LoVo (cell line): ENCODE data around the gene FBXL15.
A peak's percentile ranks its signal among the peaks of the same experiment; 100 is the strongest.

ENCODE experiments used
- DNase-seq: peaks from one replicate; pipeline ENCODE4 v3.0.0-alpha.2; 2016; ENCODE audit warnings: low spot score

FBXL15 gene, protein sequence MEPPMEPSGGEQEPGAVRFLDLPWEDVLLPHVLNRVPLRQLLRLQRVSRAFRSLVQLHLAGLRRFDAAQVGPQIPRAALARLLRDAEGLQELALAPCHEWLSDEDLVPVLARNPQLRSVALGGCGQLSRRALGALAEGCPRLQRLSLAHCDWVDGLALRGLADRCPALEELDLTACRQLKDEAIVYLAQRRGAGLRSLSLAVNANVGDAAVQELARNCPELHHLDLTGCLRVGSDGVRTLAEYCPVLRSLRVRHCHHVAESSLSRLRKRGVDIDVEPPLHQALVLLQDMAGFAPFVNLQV

DNA sequence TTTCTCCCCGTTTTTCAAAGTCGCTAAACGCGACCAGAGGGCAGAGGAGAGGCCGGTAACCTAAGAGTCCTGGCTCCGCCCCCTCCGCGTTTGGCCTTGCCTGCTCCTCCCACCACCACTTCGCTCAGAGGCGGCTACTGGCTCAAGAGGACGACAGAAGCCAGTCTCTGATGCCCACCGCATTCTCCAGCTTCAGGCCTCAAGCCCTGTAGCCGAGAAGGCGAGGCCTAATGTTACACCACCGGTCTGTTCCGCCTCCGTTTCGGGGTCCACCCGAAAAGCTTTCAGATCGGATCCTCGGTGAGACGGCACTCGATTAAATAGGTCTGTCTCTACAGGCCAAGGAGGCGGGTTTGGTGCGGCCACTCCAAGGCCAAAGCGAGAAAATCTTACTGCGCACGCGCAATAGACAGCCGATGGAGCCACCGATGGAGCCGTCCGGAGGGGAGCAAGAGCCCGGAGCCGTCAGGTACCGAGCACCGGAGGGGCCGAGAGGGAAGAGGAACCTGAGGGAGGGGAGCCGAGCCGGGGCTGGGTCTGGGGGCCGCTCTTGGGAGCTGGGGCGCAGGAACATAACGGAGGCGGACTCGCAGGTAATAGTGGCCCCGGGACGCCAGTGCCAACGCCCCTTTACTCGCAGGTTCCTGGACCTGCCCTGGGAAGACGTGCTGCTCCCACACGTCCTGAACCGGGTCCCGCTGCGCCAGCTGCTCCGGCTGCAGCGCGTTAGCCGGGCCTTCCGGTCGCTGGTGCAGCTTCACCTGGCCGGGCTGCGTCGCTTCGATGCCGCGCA, at the start of gene FBXL15:
Gene FBXL15, plus strand, starts transcription at position 123 of the 793 bp plus-strand sequence. Its CDS starts 294 bp downstream, at position 417.
- peak; percentile 95 for DNase-seq

DNA sequence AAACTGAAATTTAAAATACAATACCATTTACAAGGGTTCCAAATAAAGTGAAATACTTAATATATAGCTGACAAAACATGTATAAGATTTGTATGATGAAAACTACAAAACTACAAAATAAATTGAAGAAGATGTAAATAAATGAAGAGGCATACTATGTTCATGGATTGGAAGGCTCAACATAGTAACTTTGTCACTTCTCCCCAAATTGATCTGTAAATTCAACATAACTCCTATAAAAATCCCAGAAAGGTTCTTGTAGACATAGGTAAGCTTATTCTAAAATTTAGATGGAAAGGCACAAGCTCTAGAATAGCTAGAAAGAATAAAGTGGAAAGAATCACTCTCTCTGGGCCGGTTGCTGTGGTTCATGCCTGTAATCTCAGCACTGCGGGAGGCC, 49.3 kb upstream of the FBXL15 start:
- DNase-seq = no peak

DNA sequence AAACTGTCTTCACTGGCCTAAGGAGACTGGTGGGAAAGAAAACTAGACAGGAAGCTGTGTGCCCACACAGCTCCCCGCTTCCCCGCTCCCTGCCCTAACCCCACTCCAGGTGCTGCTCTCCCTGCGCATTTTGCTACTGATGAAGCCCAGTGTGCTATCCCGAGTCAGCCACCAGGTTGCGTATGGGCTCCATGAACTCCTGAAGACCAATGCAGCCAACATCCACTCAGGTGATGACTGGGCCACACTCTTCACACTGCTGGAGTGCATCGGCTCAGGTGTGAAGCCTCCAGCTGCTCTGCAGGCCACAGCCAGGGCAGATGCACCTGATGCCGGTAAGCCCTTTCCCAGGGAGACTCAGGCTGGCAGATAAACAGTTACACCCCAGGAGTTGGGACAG, 45.4 kb upstream of the FBXL15 start:
- no peak for DNase-seq

DNA sequence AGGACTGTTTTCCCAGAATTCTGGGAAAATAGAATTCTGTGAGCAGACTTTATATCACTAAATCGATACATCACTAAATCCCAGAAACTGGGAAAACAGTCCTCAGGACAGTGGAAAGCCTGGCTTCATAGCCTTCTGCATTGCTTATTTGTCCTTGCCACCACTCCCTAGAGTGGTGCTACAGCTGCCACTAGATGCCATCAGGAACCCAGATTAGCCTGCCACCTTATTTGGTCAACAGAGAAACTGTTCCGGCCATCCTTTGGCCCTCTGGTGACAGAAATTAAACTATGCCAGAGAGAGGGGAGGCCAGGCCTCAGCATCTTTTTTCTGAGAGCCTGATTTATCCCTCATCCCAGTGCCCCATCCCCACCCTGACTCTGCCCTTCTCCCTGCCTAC, 44.8 kb upstream of the FBXL15 start:
- no peak for DNase-seq

DNA sequence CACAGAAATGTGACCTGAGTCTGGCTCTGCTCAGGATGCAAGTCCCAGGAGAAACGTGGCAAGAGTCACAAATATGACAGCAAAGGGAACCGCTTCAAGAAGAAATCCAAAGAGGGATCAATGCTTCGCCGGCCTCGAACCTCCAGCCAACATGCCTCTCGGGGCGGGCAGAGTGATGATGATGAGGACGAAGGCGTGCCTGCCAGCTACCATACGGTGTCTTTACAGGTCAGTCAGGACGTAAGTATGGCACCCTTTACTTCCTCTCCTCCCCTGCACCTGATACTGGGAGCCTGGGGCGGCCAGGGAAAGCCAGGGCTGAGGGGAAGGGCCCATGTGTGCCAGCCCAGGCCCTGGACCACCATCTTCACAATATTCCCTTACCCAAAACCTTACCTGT, 43.7 kb upstream of the FBXL15 start:
- DNase-seq = no peak

DNA sequence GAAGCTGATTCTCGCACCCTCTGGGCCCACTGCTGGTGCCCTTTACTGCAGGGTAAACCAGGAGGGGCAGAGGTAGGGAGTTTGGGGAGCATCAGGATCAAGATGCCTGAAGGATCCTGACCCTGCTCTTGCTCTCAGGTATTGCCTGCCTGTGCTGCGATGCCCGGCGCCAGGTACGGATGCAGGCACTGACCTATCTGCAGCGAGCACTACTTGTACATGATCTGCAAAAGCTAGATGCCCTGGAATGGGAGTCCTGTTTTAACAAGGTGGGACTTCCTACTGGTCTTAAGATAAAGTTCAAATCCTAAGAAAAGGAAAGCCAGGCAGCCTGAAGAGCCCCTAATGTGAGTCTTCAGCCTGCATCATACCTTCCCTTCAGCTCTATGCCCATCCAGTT, 41.3 kb upstream of the FBXL15 start:
- DNase-seq = no peak

DNA sequence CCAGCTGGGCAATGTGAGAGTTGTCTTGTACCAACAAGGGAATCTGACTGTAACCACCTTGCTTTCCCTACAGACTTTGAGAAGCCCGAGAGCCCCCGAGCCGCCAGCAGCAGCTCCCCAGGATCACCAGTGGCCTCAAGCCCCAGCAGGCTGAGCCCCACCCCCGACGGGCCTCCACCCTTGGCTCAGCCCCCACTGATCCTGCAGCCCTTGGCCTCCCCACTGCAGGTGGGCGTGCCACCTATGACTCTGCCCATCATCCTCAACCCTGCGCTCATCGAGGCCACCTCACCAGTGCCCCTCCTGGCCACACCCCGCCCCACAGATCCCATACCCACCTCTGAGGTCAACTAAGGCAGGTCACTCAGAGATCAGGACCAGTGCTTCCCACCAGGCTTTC, 38.7 kb upstream of the FBXL15 start:
- DNase-seq = no peak

DNA sequence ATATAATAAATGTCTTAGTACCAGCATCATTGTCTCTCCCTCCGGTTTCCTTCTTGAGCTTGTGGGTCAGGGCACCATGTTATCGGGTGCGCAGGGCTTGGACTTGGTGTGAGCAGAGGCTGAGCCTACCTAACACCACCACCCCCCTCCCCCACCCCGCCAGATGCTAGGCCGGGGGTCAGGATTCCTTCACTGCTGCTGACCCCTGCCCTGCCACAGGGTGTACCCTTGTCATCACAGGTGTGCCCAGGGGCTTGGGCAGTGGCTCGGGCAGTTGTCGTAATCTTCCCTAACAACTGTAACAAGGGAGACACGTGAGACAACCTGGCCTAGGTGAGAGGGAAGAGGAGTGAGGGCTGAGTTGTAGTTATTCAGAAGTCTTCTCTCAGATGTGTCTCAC, 37.8 kb upstream of the FBXL15 start:
- DNase-seq = no peak

DNA sequence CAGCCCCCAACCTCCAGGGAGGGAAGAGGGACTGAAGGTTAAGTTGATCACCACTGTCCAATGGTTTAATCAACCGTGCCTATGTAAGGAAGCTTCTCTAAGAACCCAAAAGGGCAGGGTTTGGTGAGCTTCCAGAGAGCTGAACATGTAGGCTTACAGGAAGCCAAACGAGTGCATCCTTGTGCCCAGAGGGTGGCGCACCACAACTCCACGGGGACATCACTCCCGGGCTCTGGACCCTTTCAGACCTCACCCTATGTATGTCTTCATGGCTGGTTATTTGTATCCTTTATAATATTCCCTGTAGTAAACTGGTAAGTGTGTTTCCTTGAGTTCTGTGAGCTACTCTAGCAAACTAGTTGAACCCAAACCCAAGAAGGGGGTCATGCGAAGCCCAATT, 36.6 kb upstream of the FBXL15 start:
- DNase-seq = no peak

DNA sequence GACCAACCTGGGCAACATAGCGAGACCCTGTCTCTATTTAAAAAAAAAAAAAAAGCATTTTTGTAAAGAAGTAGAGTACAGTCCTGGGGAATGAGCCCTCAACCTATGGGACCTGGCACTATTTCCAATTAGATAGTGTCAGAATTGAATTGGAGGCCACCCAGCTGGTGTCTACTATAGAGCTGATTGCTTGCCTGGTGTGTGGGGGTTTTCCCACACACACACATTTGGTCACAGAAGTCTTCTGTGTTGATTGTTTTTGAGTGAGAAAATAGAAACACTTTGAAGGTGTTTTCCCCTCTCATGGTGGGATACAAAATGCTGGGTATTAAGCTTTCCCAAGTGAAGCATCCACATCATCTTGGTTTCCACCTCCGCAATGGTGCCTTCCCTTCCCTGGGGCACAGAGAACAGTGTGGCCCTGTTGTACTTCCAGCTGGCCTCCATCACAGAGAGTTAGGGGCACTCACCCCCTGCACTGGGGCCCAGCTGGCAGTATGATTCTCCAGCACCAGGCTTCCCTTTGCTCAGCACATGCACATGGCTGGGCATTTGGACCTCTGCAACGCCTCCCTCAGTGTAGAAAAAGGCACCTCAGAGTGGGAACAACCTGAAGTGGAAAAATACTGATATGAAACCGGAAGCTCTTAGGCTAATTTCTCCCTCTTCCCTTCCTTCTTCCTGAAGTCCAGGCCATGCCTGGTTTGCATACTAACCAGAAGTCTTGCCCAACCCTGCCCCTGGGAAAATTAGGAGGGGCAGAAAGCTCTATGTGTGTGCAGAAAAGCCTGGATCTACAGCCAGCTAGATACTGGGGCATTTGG, 35.8 kb upstream of the FBXL15 start:
- DNase-seq = no peak

DNA sequence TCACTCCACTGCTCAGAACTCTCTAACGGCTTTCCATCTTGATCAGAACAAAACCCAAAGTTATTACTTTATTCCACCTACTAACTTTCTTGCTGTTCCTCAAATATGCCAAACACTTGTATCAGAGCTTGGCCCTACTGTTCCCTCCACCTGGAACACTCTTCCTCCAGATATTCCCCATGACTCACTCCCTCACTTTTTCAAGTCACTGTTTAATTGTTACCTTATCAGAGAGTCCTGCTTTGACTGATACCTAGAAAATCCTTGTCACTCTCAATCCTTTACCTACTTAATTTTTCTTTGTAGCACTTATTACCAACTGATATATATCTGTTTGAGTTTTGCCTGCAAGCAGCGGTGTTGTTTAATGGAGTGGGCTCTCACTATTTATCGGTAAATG, 30.7 kb upstream of the FBXL15 start:
- no peak for DNase-seq

DNA sequence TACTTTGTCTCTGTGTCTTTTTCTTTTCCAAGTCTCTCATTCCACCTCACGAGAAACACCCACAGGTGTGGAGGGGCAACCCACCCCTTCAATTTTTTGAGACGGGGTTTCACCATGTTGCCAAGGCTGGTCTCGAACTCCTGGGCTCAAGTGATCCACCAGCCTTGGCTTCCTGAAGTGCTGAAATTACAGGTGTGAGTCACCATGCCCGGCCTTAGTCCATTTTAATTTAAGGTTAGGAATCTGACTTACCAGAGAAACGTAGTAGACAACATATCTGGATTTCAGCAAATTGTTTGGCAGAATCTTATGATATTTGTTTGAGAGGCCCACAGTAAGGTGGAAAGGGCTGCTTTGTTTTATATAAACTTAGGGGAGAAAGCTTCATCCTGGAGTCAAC, 28.3 kb upstream of the FBXL15 start:
- no peak for DNase-seq

DNA sequence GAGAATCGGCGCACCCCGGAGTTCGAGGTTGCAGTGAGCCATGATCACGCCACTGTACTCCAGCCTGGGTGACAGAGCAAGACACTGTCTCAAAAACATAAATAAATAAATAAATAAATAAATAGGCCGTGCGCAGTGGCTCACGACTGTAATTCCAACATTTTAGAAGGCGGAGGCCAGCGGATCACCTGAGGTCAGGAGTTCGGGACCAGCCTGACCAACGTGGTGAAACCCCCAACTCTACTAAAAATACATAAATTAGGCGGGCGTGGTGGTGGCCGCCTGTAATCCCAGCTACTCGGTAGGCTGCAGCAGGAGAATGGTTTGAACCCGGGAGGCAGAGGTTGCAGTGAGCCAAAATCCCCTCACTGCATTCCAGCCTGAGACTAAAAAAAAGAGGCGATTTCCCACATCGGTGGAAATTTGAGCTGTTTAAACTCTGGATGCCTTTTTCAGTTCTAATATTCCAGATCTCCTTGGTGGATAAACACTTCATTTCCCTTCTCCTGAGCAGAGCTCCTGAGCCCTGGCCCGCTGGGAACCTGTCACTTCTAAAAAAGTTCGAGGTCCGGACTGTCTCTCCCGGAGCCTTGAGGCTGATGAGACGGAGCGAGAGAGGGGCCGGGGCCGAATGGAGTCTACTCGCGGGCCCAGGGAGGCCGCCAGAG, 27.1 kb upstream of the FBXL15 start:
- DNase-seq = no peak

DNA sequence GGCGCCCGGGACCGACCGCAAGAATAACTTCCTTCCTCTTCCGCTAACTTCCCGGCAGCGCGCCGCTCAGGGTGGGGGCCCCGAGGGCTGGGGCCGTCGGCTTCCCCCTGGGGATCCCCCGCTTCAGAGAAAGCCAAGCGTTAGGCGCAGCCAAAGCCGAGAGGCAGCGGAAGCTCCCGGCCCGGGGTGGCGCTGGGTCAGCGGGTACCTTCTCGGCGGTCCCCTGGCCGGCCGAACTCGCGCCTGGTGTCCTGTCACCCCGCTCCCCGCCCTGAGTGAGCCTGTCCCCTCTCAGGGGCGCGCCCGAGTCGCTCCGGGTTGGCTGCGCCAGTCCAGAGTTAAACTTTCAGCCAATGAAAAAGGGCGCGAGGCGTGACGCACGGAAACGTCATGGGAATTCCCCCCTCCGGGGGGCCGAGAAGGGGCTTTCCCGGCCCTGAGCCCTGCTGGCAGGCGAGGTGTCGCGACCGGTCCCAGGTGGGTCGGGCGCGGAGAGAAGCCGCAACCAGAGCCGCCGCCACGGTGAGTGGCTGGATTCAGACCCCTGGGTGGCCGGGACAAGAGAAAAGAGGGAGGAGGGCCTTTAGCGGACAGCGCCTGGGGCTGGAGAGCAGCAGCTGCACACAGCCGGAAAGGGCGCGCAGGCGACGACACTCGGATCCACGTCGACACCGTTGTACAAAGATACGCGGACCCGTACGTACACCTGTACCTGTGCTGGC, 26.4 kb upstream of the FBXL15 start:
- peak; percentile 94 for DNase-seq

DNA sequence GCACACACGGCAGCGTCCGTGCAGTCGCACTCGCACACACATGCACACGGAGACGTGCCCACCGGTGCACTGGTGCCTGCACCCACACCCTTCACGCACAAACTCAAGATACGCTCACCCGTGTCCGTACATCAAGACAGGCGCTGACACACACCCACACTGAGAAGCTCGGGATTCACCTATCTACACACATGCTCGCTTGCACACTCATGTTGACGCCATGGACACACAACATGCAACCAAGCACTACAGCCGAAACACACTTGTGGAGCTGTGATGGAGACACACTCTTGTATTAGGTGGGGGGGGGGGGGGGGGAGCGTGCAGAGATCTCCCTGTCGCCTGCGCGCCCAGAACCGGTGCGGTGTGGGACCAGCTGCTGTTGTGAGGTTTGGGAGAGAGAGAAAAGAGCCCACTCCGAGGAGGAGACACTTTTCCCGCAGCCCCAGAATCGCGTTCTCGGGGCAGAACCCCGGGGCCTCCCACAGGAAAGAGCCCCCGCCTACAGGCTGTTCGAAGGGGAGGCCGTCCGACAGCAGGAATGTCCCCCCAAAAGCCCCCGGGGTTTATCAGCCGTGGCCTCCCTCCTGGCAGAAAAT, 25.7 kb upstream of the FBXL15 start:
- no peak for DNase-seq

DNA sequence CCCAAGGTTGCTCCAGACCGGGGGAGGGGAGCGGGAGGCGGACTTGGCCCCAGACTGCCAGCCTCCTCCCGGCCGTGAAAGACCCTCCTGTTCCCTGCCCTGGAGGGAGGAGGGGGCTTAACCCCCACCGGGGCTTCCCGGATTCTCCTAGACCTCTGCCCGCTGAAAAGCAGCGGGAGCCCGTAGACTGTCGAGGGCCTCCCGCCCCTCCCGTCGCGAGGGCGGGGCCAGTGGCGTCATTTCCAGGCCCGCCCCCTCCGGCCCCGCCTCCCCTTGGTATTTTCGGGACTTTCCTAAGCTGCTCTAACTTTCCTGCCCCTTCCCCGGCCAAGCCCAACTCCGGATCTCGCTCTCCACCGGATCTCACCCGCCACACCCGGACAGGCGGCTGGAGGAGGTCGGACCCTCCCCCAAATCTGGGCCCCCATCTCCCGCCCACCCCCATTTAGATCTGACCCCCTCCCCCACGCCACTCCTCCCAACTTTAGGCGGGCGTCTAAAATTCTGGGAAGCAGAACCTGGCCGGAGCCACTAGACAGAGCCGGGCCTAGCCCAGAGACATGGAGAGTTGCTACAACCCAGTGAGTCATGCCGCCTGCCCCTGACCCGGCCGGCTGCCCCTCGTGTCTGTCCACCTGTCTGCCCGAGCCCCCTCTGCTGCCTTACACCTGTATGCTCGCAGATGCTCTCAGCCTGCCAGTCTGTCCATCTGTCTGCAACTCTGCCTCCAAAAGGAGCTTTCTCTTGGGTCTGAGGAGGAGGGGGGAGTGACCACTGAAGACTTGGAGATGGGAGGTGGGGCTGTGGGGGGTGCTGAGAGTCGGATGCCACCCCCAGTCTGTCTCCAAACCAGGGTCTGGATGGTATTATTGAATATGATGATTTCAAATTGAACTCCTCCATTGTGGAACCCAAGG, 25.0 kb upstream of the FBXL15 start, which contains the start of gene NFKB2:
Gene NFKB2, plus strand, starts transcription at position 306 of the 917 bp plus-strand sequence. Its CDS starts 255 bp downstream, at position 561.
- peak; percentile 82 for DNase-seq

DNA sequence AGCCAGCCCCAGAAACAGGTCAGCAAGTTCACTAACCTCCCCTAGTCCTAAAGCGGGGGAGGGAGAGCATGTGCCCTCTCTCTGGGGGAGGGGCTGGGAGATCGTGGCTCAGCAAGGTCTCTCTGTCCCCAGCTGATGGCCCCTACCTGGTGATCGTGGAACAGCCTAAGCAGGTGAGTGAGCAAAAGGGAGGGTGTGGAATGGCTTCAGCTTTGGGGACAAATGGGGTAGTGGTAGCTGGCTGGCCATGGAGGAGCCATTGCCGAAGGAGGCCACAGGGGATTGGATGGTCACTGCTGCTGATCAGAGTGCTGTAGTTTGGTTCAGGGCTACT, 24.4 kb upstream of the FBXL15 start:
- no peak for DNase-seq

DNA sequence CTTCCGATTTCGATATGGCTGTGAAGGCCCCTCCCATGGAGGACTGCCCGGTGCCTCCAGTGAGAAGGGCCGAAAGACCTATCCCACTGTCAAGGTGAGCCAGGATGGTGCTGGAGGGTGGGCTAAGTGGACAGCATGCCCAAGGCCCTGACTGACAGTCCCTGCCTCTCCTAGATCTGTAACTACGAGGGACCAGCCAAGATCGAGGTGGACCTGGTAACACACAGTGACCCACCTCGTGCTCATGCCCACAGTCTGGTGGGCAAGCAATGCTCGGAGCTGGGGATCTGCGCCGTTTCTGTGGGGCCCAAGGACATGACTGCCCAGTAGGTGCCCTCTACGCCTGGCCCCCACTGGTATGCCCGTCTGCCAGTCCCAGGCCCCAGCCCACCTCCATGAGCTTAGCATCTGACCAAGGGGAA, 23.9 kb upstream of the FBXL15 start:
- DNase-seq = no peak

DNA sequence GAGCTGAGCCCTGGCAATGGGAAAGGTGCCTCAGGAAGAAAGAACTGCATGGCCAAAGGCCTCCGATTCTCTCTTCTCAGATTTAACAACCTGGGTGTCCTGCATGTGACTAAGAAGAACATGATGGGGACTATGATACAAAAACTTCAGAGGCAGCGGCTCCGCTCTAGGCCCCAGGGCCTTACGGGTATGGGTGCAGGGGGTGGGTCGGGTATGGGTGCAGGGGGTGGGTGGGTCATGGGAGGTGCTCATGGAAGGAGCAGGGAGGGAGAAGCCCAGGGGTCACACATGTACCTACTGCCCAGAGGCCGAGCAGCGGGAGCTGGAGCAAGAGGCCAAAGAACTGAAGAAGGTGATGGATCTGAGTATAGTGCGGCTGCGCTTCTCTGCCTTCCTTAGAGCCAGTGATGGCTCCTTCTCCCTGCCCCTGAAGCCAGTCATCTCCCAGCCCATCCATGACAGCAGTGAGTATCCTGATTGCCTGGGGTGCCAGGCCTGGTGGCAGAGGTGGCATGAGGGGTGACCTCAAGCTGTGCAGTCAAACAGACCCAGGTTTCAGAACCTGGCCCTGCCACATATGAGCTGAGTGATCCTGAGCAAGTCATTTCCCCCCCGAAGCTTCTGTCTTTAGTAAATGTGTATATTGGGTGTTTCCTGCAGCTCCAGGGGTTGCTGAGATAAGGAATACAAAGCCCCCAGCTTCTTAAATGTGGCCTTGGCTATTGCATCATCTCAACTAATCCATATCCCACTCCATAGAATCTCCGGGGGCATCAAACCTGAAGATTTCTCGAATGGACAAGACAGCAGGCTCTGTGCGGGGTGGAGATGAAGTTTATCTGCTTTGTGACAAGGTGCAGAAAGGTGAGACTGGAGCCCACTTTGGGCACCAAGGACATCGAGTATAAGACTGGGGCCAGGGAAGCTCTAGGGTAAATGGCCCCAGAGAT, 23.1 kb upstream of the FBXL15 start:
- no peak for DNase-seq
